ENCODE data around the gene TMEM179.

Gene TMEM179

GRCh38 chr14:104549536-104550339 is 54.8 kb downstream of the TMEM179 start:
- no peaks in the 10 kb centered on the region for H3K9me2 ChIP-seq (replicated peaks; ENCODE audit: control insufficient read depth, low read length)
- H4K20me1 ChIP-seq (ENCODE audit: control insufficient read depth, insufficient read depth, low read depth, low read length), result no peaks in the 10 kb centered on the region
- no peaks in the 10 kb centered on the region for H3K27me3 ChIP-seq (ENCODE audit: control insufficient read depth, low read length)
- no peaks in the 10 kb centered on the region for H3K9me3 ChIP-seq (ENCODE audit: control insufficient read depth, insufficient read depth, low read length)
- no peak for TF ChIP-seq EZH2phosphoT487 (IDR thresholded peaks at IDR 0.05; ENCODE audit: borderline replicate concordance, low read length)
- TF ChIP-seq, protein P1, sequence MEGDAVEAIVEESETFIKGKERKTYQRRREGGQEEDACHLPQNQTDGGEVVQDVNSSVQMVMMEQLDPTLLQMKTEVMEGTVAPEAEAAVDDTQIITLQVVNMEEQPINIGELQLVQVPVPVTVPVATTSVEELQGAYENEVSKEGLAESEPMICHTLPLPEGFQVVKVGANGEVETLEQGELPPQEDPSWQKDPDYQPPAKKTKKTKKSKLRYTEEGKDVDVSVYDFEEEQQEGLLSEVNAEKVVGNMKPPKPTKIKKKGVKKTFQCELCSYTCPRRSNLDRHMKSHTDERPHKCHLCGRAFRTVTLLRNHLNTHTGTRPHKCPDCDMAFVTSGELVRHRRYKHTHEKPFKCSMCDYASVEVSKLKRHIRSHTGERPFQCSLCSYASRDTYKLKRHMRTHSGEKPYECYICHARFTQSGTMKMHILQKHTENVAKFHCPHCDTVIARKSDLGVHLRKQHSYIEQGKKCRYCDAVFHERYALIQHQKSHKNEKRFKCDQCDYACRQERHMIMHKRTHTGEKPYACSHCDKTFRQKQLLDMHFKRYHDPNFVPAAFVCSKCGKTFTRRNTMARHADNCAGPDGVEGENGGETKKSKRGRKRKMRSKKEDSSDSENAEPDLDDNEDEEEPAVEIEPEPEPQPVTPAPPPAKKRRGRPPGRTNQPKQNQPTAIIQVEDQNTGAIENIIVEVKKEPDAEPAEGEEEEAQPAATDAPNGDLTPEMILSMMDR (IDR thresholded peaks at IDR 0.05; ENCODE audit: low read depth, low read length, poor library complexity, severe bottlenecking), result no peak
- no peak overlapping the region for H3K4me3 ChIP-seq (ENCODE audit: low read length)
- no peaks in the 10 kb centered on the region for H3F3A ChIP-seq (ENCODE audit: control insufficient read depth, insufficient read depth)
- no peaks in the 10 kb centered on the region for H3K4me1 ChIP-seq (ENCODE audit: control insufficient read depth, low read length)
- H3K27ac ChIP-seq (ENCODE audit: low read depth, low read length), result no peak overlapping the region
- H3K4me2 ChIP-seq (ENCODE audit: low read length), result no peak overlapping the region
- no peaks in the 10 kb centered on the region for H3K36me3 ChIP-seq (ENCODE audit: control insufficient read depth, low read length)
- H3K79me2 ChIP-seq (ENCODE audit: control insufficient read depth, low read length), result no peaks in the 10 kb centered on the region

DNA sequence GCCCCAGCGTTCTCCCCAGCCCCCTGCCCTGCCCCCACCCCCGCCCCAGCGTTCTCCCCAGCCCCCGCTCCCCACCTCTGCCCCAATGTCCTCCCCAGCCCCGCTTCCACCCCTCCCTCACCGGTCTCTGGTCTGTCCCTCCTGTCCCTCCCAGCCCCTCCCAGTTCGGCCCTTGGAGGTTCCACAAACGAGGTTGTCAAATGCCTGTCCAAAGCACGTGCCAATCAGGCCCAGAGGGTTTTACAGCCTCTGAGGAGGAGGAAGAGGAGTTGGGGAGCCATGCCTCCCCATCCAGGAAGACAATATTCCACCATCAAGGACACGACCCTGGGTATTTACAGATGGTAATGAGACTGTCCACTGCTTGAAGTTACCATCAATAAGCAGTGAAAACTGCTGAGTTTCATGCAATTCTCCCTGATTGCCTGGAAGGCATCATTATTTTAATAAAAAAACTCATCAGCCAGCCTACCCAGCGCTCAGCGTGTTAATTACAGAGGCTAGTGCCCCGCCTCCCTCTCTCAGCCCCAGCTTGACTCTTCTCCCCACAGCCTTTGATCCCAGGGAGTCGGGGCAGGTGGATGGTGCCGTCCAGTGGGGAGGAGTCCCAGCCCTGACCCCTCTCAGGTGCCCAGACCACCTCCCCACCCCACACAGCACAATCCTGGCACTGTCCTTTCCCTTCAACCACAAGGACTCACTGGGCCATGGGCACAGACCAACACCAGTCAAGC is 55.6 kb downstream of the TMEM179 start:
- Histone ChIP-seq H3F3A (ENCODE audit: control insufficient read depth, insufficient read depth) (no peaks in the 10 kb centered on the region), H3K36me3 (ENCODE audit: control insufficient read depth, low read length) (no peaks in the 10 kb centered on the region), H3K4me2 (ENCODE audit: low read length) (no peak overlapping the region), H3K9me2 (replicated peaks; ENCODE audit: control insufficient read depth, low read length) (no peaks in the 10 kb centered on the region), H3K4me1 (ENCODE audit: control insufficient read depth, low read length) (no peaks in the 10 kb centered on the region), H3K27ac (ENCODE audit: low read depth, low read length) (no peak overlapping the region), H3K79me2 (ENCODE audit: control insufficient read depth, low read length) (no peaks in the 10 kb centered on the region), H3K27me3 (ENCODE audit: control insufficient read depth, low read length) (no peaks in the 10 kb centered on the region), H3K9me3 (ENCODE audit: control insufficient read depth, insufficient read depth, low read length) (no peaks in the 10 kb centered on the region), H4K20me1 (ENCODE audit: control insufficient read depth, insufficient read depth, low read depth, low read length) (no peaks in the 10 kb centered on the region), H3K4me3 (ENCODE audit: low read length) (no peak overlapping the region)
- TF ChIP-seq, protein P1 (IDR thresholded peaks at IDR 0.05; ENCODE audit: low read depth, low read length, poor library complexity, severe bottlenecking), result no peak
- no peak for TF ChIP-seq EZH2phosphoT487 (IDR thresholded peaks at IDR 0.05; ENCODE audit: borderline replicate concordance, low read length)

DNA sequence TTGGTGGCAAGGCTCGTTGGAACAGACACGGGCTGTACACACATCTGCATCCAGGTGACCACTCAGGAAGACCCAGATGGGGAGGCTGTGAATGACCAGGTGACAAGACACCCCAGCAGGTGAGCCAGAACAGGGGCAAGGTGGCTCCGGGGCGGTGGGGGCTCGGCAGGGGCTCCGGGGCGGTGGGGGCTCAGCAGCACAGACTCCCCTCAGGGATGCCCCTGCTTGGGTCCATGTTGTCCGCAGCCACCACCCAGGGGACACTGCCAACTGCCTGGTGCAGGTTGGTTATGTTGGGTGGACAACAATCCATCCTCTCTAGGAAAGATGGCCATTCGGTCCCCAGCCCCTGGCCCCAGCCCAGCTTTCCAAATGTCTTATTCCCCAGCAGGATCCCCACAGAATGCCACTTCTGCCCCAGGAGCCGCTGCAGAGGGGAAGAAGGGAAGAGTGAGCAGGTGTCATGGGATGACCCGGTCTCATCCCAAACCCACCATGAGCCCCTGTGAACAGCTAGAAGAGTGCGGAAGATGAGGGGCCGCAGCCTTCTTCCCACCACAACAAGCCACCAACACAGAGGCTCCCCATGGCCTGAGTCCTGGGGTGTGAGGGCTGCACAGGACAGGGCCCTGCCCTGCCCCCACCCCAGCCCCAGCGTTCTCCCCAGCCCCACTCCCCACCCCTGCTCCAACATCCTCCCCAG is 56.4 kb downstream of the TMEM179 start:
- no peak overlapping the region for H3K27ac ChIP-seq (ENCODE audit: low read depth, low read length)
- TF ChIP-seq, protein P1 (IDR thresholded peaks at IDR 0.05; ENCODE audit: low read depth, low read length, poor library complexity, severe bottlenecking), result no peak
- TF ChIP-seq EZH2phosphoT487 (IDR thresholded peaks at IDR 0.05; ENCODE audit: borderline replicate concordance, low read length), result no peak
- H3K9me3 ChIP-seq (ENCODE audit: control insufficient read depth, insufficient read depth, low read length), result no peaks in the 10 kb centered on the region
- no peaks in the 10 kb centered on the region for H3K9me2 ChIP-seq (replicated peaks; ENCODE audit: control insufficient read depth, low read length)
- H3F3A ChIP-seq (ENCODE audit: control insufficient read depth, insufficient read depth), result no peaks in the 10 kb centered on the region
- no peaks in the 10 kb centered on the region for H3K36me3 ChIP-seq (ENCODE audit: control insufficient read depth, low read length)
- H4K20me1 ChIP-seq (ENCODE audit: control insufficient read depth, insufficient read depth, low read depth, low read length), result no peaks in the 10 kb centered on the region
- no peaks in the 10 kb centered on the region for H3K4me1 ChIP-seq (ENCODE audit: control insufficient read depth, low read length)
- peaks cover 1% of the 10 kb centered on the region; the same call in 1 of the 2 replicates for H3K27me3 ChIP-seq (ENCODE audit: control insufficient read depth, low read length)
- H3K4me2 ChIP-seq (ENCODE audit: low read length), result no peak overlapping the region
- no peaks in the 10 kb centered on the region for H3K79me2 ChIP-seq (ENCODE audit: control insufficient read depth, low read length)
- no peak overlapping the region for H3K4me3 ChIP-seq (ENCODE audit: low read length)

Measured in DOHH2 (cell line).